Astrocyte (in vitro differentiated cells and primary cell): Measurements from ENCODE around the gene RBCK1. TPM values are rescaled to one million over a fixed set of nuclear protein-coding genes. Genes with fewer than 3 reads are reported as not detected.

ENCODE experiments used
- DNase-seq: peaks from one replicate; pipeline ENCODE4 v3.0.0-alpha.2; 2010; ENCODE audit warnings: low read depth
- FAIRE-seq: peaks from 2 replicates; lab custom pipeline; 2011; peaks lifted over from hg19 to GRCh38; lab: Jason Lieb, UNC
- H2AFZ ChIP-seq: 2 replicates; pipeline ENCODE4 v1.6.0; 2012; ENCODE audit warnings: low read depth, low read length, inconsistent platforms
- H3K27ac ChIP-seq: 2 replicates; pipeline ENCODE4 v1.5.1; 2011; ENCODE audit warnings: low read depth, low read length, inconsistent platforms
- H3K27me3 ChIP-seq: 2 replicates; pipeline ENCODE4 v1.6.0; 2011; ENCODE audit warnings: low read length, inconsistent platforms; ENCODE audit not compliant: insufficient read depth
- H3K36me3 ChIP-seq: 2 replicates; pipeline ENCODE4 v1.5.1; 2011; ENCODE audit warnings: low read length, inconsistent platforms; ENCODE audit not compliant: insufficient read depth
- H3K4me1 ChIP-seq: 2 replicates; pipeline ENCODE4 v1.5.1; 2011; ENCODE audit warnings: low read length, inconsistent platforms; ENCODE audit not compliant: insufficient read depth
- H3K4me2 ChIP-seq: 2 replicates; pipeline ENCODE4 v1.6.0; 2012; ENCODE audit warnings: low read length, inconsistent platforms
- H3K4me3 ChIP-seq: 2 replicates; pipeline ENCODE4 v1.5.1; 2011; ENCODE audit warnings: low read depth, mild to moderate bottlenecking, low read length, inconsistent platforms; ENCODE audit not compliant: insufficient read depth
- H3K79me2 ChIP-seq: 2 replicates; pipeline ENCODE4 v1.6.0; 2012; ENCODE audit warnings: mild to moderate bottlenecking, low read length, inconsistent platforms; ENCODE audit not compliant: insufficient read depth
- H3K9ac ChIP-seq: 2 replicates; pipeline ENCODE4 v1.6.0; 2012; ENCODE audit warnings: mild to moderate bottlenecking, low read length, inconsistent platforms
- H3K9me3 ChIP-seq: 2 replicates; pipeline ENCODE4 v1.5.1; 2012; ENCODE audit warnings: low read depth, mild to moderate bottlenecking, low read length, inconsistent platforms; ENCODE audit not compliant: insufficient read depth
- H4K20me1 ChIP-seq: 2 replicates; pipeline ENCODE4 v1.6.0; 2012; ENCODE audit warnings: low read length, inconsistent platforms; ENCODE audit not compliant: insufficient read depth
- H3K27ac Mint-ChIP-seq: one replicate; pipeline ENCODE4 v1.8.0; 2021; ENCODE audit warnings: mild to moderate bottlenecking, mixed read lengths; ENCODE audit not compliant: unreplicated experiment
- H3K27me3 Mint-ChIP-seq: one replicate; pipeline ENCODE4 v1.8.0; 2021; ENCODE audit warnings: low read depth, mixed read lengths; ENCODE audit not compliant: unreplicated experiment
- H3K36me3 Mint-ChIP-seq: one replicate; pipeline ENCODE4 v1.8.0; 2021; ENCODE audit warnings: low read depth, mixed read lengths; ENCODE audit not compliant: unreplicated experiment
- H3K4me1 Mint-ChIP-seq: one replicate; pipeline ENCODE4 v1.8.0; 2021; ENCODE audit warnings: low read depth, mixed read lengths; ENCODE audit not compliant: unreplicated experiment
- H3K4me3 Mint-ChIP-seq: one replicate; pipeline ENCODE4 v1.8.0; 2021; ENCODE audit warnings: mild to moderate bottlenecking, moderate library complexity, mixed read lengths; ENCODE audit not compliant: unreplicated experiment
- H3K9me3 Mint-ChIP-seq: one replicate; pipeline ENCODE4 v1.8.0; 2021; ENCODE audit warnings: mild to moderate bottlenecking, mixed read lengths; ENCODE audit not compliant: unreplicated experiment
- CTCF ChIP-seq: IDR thresholded peaks from 2 replicates; pipeline ENCODE4 v1.5.1; 2011; ENCODE audit warnings: low read depth, mild to moderate bottlenecking, inconsistent platforms, low read length, moderate library complexity; ENCODE audit not compliant: insufficient read depth
- EZH2 ChIP-seq: IDR thresholded peaks from 2 replicates; pipeline ENCODE4 v1.6.1; 2012; ENCODE audit warnings: mild to moderate bottlenecking, low read length, inconsistent platforms; ENCODE audit not compliant: insufficient read depth
- total RNA-seq: library from RNA; stranded (reverse); gene quantifications from 2 replicates; pipeline ENCODE4 v1.2.1, GENCODE V29; 2021

RBCK1 gene
- total RNA-seq, 1 donor from 2014 or later, result 124 TPM

- peaks cover 15% of the 10 kb centered on the region for H3K79me2 ChIP-seq
- TF ChIP-seq EZH2 (no peak), CTCF (no peak)
- H3K4me3 Mint-ChIP-seq, result no peak overlapping the region
- no peaks in the 10 kb centered on the region for H3K27me3 ChIP-seq
- DNase-seq, result no peak
- no peak overlapping the region for H3K9ac ChIP-seq
- no peak for FAIRE-seq
- H3K4me3 ChIP-seq, result no peak overlapping the region
- H3K36me3 ChIP-seq, result peaks cover 63% of the 10 kb centered on the region
- no peaks in the 10 kb centered on the region for H3K4me1 ChIP-seq
- H3K4me1 Mint-ChIP-seq, result peaks cover 14% of the 10 kb centered on the region
- H3K36me3 Mint-ChIP-seq, result peaks cover 50% of the 10 kb centered on the region
- H3K27ac ChIP-seq, result no peak overlapping the region
- no peak overlapping the region for H3K4me2 ChIP-seq
- H3K9me3 ChIP-seq, result no peaks in the 10 kb centered on the region
- peaks cover 55% of the 10 kb centered on the region for H4K20me1 ChIP-seq
- H3K9me3 Mint-ChIP-seq, result no peaks in the 10 kb centered on the region
- H3K27me3 Mint-ChIP-seq, result no peaks in the 10 kb centered on the region
- H3K27ac Mint-ChIP-seq, result no peak overlapping the region
- no peak overlapping the region for H2AFZ ChIP-seq
These were observed 30.7 kb downstream of the RBCK1 start for GRCh38 chr20:438571-439469.

GRCh38 chr20:440148-440547 is 32.0 kb downstream of the RBCK1 start:
- H3K27ac ChIP-seq, result no peak overlapping the region
- no peak overlapping the region for H3K27ac Mint-ChIP-seq
- no peak overlapping the region for H3K4me3 ChIP-seq
- no peak for DNase-seq
- no peaks in the 10 kb centered on the region for H3K9me3 Mint-ChIP-seq
- peaks cover 60% of the 10 kb centered on the region for H3K36me3 ChIP-seq
- no peaks in the 10 kb centered on the region for H3K27me3 ChIP-seq
- peaks cover 8% of the 10 kb centered on the region for H3K4me1 ChIP-seq
- no peak overlapping the region for H3K9ac ChIP-seq
- no peak overlapping the region for H3K4me2 ChIP-seq
- H3K27me3 Mint-ChIP-seq, result no peaks in the 10 kb centered on the region
- H3K79me2 ChIP-seq, result peaks cover 19% of the 10 kb centered on the region
- no peaks in the 10 kb centered on the region for H3K9me3 ChIP-seq
- H3K4me1 Mint-ChIP-seq, result peaks cover 21% of the 10 kb centered on the region
- peaks cover 68% of the 10 kb centered on the region for H4K20me1 ChIP-seq
- FAIRE-seq, result no peak
- H3K36me3 Mint-ChIP-seq, result peaks cover 49% of the 10 kb centered on the region
- H2AFZ ChIP-seq, result no peak overlapping the region
- H3K4me3 Mint-ChIP-seq, result no peak overlapping the region
- TF ChIP-seq EZH2 (no peak), CTCF (no peak)

- Mint-ChIP-seq H3K27me3 (no peaks in the 10 kb centered on the region), H3K27ac (no peak overlapping the region), H3K36me3 (peaks cover 46% of the 10 kb centered on the region), H3K9me3 (no peaks in the 10 kb centered on the region), H3K4me1 (peaks cover 22% of the 10 kb centered on the region), H3K4me3 (no peak overlapping the region)
- H2AFZ ChIP-seq, result no peak overlapping the region
- H3K4me1 ChIP-seq, result peaks cover 12% of the 10 kb centered on the region
- no peak for TF ChIP-seq CTCF
- no peak for TF ChIP-seq EZH2
- H3K79me2 ChIP-seq, result peaks cover 21% of the 10 kb centered on the region
- peaks cover 55% of the 10 kb centered on the region for H3K36me3 ChIP-seq
- H3K27me3 ChIP-seq, result no peaks in the 10 kb centered on the region
- no peak overlapping the region for H3K27ac ChIP-seq
- no peaks in the 10 kb centered on the region for H3K9me3 ChIP-seq
- no peak for FAIRE-seq
- H3K9ac ChIP-seq, result no peak overlapping the region
- H4K20me1 ChIP-seq, result peaks cover 73% of the 10 kb centered on the region
- peak; percentile 27 for DNase-seq
- no peak overlapping the region for H3K4me3 ChIP-seq
- no peak overlapping the region for H3K4me2 ChIP-seq
These were observed 32.5 kb downstream of the RBCK1 start for GRCh38 chr20:440636-441035.
